Endothelial cell (in vitro differentiated cells): ENCODE results near the gene WWC2. TPM values are rescaled to one million over a fixed set of nuclear protein-coding genes. Genes with fewer than 3 reads are reported as not detected.

Source experiments
- DNase-seq: peaks from one replicate; pipeline ENCODE4 v3.0.0; 2021; ENCODE audit warnings: low spot score
- H3K27ac Mint-ChIP-seq: one replicate; pipeline ENCODE4 v1.8.0; 2021; ENCODE audit warnings: mixed read lengths, inconsistent platforms; ENCODE audit not compliant: unreplicated experiment
- H3K27me3 Mint-ChIP-seq: one replicate; pipeline ENCODE4 v1.8.0; 2021; ENCODE audit warnings: mild to moderate bottlenecking, moderate library complexity, mixed read lengths, inconsistent platforms; ENCODE audit not compliant: unreplicated experiment
- H3K36me3 Mint-ChIP-seq: one replicate; pipeline ENCODE4 v1.8.0; 2021; ENCODE audit warnings: mild to moderate bottlenecking, low read depth, mixed read lengths, inconsistent platforms; ENCODE audit not compliant: unreplicated experiment
- H3K4me1 Mint-ChIP-seq: one replicate; pipeline ENCODE4 v1.8.0; 2021; ENCODE audit warnings: mild to moderate bottlenecking, mixed read lengths, inconsistent platforms; ENCODE audit not compliant: unreplicated experiment
- H3K4me3 Mint-ChIP-seq: one replicate; pipeline ENCODE4 v1.8.0; 2021; ENCODE audit warnings: mild to moderate bottlenecking, mixed read lengths, inconsistent platforms; ENCODE audit not compliant: unreplicated experiment
- H3K9me3 Mint-ChIP-seq: one replicate; pipeline ENCODE4 v1.8.0; 2021; ENCODE audit warnings: mixed read lengths, inconsistent platforms; ENCODE audit not compliant: unreplicated experiment
- total RNA-seq: library from RNA; stranded (reverse); fragmentation: NEBNext Ultra II Directional; extraction: Animal tissue kit (Norgen Biotek cat#: 25700); gene quantifications from one replicate; pipeline ENCODE4 v1.2.1, GENCODE V29; 2021; ENCODE audit not compliant: unreplicated experiment
- TF ChIP-seq, protein P1 (sequence below): fragments of 200-600 bp; sonication (generic); IDR thresholded peaks from one replicate; pipeline ENCODE4 v1.5.0; 2021; ENCODE audit warnings: antibody characterized with exemption; ENCODE audit not compliant: unreplicated experiment

WWC2 gene
- total RNA-seq, 1 donor from 2014 or later = 32.0 TPM

DNA sequence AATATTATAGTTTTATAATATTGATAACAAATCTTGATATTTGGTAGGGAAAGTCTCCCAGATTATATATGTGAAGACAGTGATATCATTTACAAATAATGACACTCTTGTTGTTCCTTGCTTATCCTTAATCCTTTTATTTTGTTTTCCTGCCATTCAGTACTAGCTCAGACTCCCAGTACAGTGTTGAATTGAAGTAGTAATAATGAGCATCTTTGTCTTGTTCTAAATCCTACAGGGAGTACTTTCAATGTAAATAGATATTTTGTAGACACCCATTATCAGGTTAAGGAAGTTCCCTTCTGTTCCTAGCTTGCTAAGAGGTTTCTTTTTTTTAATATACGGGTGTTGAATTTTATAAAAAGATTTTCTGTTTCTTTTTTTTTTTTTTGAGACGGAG lies 33.0 kb downstream of the WWC2 start:
- Mint-ChIP-seq H3K4me1 (no peaks in the 10 kb centered on the region), H3K4me3 (no peak overlapping the region), H3K9me3 (no peaks in the 10 kb centered on the region), H3K36me3 (no peaks in the 10 kb centered on the region), H3K27me3 (no peaks in the 10 kb centered on the region), H3K27ac (no peak overlapping the region)
- DNase-seq = no peak
- TF ChIP-seq, protein P1, sequence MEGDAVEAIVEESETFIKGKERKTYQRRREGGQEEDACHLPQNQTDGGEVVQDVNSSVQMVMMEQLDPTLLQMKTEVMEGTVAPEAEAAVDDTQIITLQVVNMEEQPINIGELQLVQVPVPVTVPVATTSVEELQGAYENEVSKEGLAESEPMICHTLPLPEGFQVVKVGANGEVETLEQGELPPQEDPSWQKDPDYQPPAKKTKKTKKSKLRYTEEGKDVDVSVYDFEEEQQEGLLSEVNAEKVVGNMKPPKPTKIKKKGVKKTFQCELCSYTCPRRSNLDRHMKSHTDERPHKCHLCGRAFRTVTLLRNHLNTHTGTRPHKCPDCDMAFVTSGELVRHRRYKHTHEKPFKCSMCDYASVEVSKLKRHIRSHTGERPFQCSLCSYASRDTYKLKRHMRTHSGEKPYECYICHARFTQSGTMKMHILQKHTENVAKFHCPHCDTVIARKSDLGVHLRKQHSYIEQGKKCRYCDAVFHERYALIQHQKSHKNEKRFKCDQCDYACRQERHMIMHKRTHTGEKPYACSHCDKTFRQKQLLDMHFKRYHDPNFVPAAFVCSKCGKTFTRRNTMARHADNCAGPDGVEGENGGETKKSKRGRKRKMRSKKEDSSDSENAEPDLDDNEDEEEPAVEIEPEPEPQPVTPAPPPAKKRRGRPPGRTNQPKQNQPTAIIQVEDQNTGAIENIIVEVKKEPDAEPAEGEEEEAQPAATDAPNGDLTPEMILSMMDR = no peak

DNA sequence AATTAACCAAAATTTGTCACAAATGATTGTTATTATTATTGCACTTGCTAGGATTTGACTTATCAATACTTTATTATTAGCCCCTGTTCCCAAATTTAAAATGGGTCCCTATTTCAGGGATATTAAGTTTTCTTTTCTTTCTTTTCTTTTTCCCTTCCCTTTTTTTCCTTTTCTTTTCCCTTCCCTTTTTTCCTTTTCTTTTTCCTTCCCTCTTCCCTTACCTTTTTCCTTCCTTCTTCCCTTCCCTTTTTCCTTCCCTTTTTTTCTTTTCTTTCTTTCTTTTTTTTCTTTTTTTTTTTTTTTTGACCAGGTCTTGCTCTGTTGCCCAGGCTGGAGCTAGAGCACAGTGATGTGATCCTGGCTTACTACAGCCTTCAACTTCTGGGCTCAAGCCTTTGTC lies 33.8 kb downstream of the WWC2 start:
- Mint-ChIP-seq H3K27ac (no peak overlapping the region), H3K27me3 (no peaks in the 10 kb centered on the region), H3K9me3 (no peaks in the 10 kb centered on the region), H3K4me1 (no peaks in the 10 kb centered on the region), H3K36me3 (no peaks in the 10 kb centered on the region), H3K4me3 (no peak overlapping the region)
- no peak for DNase-seq
- TF ChIP-seq, protein P1 = no peak

DNA sequence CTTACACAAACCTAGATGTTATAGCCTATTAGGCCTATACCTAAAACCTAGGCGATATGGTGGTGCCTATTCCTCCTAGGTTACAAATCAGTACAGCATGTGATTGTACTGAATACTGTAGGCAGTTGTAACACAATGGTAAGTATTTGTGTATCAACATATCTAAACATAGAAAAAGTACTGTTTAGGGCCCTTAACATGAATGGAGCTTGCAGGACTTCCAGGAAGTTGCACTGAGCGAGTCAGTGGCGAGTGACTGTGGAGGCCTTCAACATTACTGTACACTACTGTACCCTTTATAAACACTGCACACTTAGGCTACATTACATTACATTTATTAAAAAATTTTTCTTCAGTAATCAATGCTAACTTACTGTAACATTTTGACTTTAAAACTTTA lies 37.8 kb downstream of the WWC2 start:
- Mint-ChIP-seq H3K36me3 (no peaks in the 10 kb centered on the region), H3K27me3 (no peaks in the 10 kb centered on the region), H3K4me3 (no peak overlapping the region), H3K4me1 (peaks cover 8% of the 10 kb centered on the region), H3K9me3 (no peaks in the 10 kb centered on the region), H3K27ac (no peak overlapping the region)
- TF ChIP-seq, protein P1 = no peak
- DNase-seq = no peak

DNA sequence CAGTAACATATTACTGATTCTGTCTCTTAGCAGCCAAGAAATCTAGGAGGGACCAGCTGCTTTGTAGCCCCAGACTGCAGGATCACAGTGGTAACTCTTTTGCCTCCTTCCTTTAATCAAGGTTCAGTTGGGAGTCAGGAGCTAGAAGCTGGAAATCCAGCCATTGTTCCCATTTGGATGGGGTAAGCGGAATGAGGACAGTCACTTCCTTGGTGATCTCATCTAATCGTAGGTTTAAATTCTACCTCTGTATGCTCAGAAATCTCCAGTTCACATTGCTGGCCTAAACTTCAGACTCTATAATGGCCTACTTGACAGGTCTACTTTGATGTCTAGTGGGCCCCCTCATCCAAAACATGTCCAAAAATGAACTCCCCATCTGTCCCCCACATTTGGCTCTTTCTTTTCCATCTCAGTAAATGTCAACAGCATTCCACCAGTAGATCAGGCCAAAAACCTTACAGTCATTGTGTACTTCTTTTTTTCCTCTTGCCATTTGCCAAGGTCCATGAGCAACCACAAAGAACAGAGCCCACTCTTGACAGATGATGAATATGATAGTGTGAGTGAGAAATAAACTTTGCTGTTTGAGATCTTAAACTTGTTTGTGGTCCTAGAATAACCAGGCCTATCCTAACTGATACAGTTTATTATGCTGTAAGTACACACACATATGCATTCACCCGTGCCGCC lies 40.1 kb downstream of the WWC2 start:
- Mint-ChIP-seq H3K36me3 (no peaks in the 10 kb centered on the region), H3K4me1 (peaks cover 8% of the 10 kb centered on the region), H3K27me3 (no peaks in the 10 kb centered on the region), H3K9me3 (no peaks in the 10 kb centered on the region), H3K4me3 (no peak overlapping the region), H3K27ac (peak overlapping the region; percentile 2)
- TF ChIP-seq, protein P1 = no peak
- no peak for DNase-seq

DNA sequence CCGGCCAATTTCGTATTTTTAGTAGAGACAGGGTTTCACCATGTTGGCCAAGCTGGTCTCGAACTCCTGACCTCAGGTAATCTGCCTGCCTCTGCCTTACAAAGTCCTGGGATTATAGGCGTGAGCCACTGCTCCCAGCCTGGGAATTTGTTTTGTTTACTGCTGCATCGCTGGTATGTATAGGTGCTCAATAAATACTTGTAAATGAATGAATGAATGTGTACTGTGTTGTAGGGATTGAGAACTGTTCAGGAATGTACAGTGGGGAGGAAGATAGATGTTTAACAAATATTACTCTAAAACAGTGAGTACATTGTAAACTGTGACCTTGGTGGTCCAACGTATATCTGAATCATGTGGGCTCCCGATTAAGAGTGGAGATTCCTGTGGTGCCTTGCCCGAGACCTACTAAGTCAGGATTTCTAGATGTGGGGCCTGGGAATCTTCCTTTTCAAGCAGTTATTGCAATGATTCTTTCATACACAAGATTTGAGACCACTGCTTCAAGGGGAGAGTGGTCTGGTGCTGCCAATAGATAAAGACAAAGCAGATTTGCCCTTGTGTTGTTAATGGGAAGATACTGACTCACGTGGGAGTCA lies 41.0 kb downstream of the WWC2 start:
- Mint-ChIP-seq H3K4me3 (no peak overlapping the region), H3K4me1 (peaks cover 8% of the 10 kb centered on the region), H3K36me3 (no peaks in the 10 kb centered on the region), H3K27ac (no peak overlapping the region), H3K27me3 (no peaks in the 10 kb centered on the region), H3K9me3 (no peaks in the 10 kb centered on the region)
- no peak for DNase-seq
- TF ChIP-seq, protein P1 = no peak
